Stomach smooth muscle (tissue), 2 donors: ENCODE data around the gene ALG2.

Experiments
- H3K27ac ChIP-seq: one replicate; pipeline ENCODE4 v1.7.0; 2013; ENCODE audit warnings: mild to moderate bottlenecking, low read length, inconsistent platforms
- H3K27me3 ChIP-seq, 2 donors: one replicate each; pipeline ENCODE4 v1.7.0; 2013; ENCODE audit warnings: low read length in 2 of 2; ENCODE audit not compliant: insufficient read depth in 2 of 2, control insufficient read depth in 1 of 2
- H3K36me3 ChIP-seq, 2 donors: one replicate each; pipeline ENCODE4 v1.7.0; 2013; ENCODE audit warnings: low read length in 2 of 2; ENCODE audit not compliant: control insufficient read depth in 2 of 2, insufficient read depth in 2 of 2
- H3K4me1 ChIP-seq: one replicate; pipeline ENCODE4 v1.7.0; 2013; ENCODE audit warnings: low read length; ENCODE audit not compliant: control insufficient read depth, insufficient read depth
- H3K4me3 ChIP-seq, 2 donors: one replicate each; pipeline ENCODE4 v1.7.0; 2013; ENCODE audit warnings: low read length in 2 of 2
- H3K9ac ChIP-seq, 2 donors: one replicate each; pipeline ENCODE4 v1.7.0; 2013; ENCODE audit warnings: low read length in 2 of 2, mild to moderate bottlenecking in 1 of 2
- H3K9me3 ChIP-seq, 2 donors: one replicate each; pipeline ENCODE4 v1.7.0; 2013; ENCODE audit warnings: low read length in 2 of 2; ENCODE audit not compliant: control insufficient read depth in 2 of 2
- donor health status: healthy.
- donor health status: Pancreatic carcinoma.

Gene ALG2, protein sequence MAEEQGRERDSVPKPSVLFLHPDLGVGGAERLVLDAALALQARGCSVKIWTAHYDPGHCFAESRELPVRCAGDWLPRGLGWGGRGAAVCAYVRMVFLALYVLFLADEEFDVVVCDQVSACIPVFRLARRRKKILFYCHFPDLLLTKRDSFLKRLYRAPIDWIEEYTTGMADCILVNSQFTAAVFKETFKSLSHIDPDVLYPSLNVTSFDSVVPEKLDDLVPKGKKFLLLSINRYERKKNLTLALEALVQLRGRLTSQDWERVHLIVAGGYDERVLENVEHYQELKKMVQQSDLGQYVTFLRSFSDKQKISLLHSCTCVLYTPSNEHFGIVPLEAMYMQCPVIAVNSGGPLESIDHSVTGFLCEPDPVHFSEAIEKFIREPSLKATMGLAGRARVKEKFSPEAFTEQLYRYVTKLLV

GRCh38 chr9:99221621-99222415 lies at the start of gene ALG2, which contains the start of gene SEC61B:
Gene ALG2 (minus strand): TSS chr9:99221942. CDS start chr9:99221894, 48 bp downstream.
Gene SEC61B (plus strand): TSS chr9:99222282. CDS start chr9:99222364, 82 bp downstream.
- peak within 1 kb of the TSS; percentile 98 to 99 for H3K4me3 ChIP-seq
- H3K27ac ChIP-seq, result peak within 1 kb of the TSS; percentile 92
- H3K36me3 ChIP-seq, result peaks cover 5 to 16% of the 10 kb centered on the region in 2 donors
- no peaks in the 10 kb centered on the region for H3K9me3 ChIP-seq
- peak within 1 kb of the TSS; percentile 96 to 99 for H3K9ac ChIP-seq
- no peaks in the 10 kb centered on the region for H3K27me3 ChIP-seq
- H3K4me1 ChIP-seq, result peaks cover 22% of the 10 kb centered on the region

GRCh38 chr9:99270491-99270890 lies 48.7 kb upstream of the ALG2 start:
- Histone ChIP-seq H3K27ac (no peak overlapping the region), H3K4me1 (no peaks in the 10 kb centered on the region), H3K9me3 (no peaks in the 10 kb centered on the region), H3K9ac (no peak overlapping the region), H3K36me3 (no peaks in the 10 kb centered on the region), H3K27me3 (no peaks in the 10 kb centered on the region), H3K4me3 (no peak overlapping the region)

DNA sequence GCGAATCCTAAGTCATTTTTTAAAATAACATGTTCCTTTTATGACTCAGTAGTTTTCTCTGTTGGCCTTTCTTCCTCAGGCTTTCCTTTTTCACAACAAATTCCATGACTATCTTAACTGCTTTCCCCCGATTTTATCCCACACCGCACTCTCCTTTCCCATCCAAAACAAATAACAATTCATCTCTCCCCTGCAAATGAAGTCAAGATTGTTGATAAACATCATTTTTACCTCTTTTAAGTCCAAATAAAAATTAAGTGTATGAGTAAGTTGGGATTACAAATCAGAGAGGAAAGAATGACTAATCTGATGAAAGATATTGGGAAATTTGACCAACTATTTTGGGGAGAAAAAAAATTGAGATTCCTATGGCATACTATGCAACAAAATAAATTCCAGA lies 47.7 kb upstream of the ALG2 start:
- Histone ChIP-seq H3K9me3 (no peaks in the 10 kb centered on the region), H3K27me3 (no peaks in the 10 kb centered on the region), H3K27ac (no peak overlapping the region), H3K4me3 (no peak overlapping the region), H3K36me3 (no peaks in the 10 kb centered on the region), H3K9ac (no peak overlapping the region), H3K4me1 (no peaks in the 10 kb centered on the region)

DNA sequence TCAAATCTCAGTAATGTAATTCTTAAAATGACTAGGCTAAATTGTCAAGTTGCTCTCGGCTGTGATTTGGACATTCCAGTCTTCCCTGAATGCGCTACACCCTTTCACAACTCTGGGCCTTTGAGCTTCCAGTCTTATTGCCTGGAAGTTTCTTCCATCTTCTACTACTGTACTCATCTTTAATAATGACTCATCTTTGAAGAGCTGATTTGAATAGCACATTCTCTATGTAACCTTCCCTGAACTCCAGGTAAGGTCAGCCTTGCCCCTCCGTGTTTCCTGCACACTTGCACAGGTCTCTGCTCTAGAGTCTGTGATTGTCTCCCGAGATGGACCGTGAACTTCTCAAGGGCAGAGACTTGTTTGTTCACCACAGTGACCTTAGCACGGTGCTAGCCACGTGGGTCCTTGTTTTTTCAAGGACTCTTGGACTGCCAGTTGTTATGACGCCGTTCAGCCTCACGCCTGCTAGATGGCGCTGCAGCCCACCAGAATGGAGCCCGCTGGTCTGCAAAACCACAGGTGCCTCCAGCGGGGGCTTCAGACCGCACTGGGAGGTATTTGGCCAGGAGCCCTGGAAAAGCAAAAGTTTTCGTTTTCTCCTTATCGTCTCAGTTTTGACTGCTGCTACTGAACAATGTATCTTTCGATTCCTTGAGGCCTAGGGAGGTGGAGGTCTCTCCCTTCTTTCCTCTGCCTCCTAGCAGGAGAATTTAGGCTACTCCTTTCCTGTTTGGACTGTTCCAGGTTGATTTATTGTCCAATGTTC lies 44.7 kb upstream of the ALG2 start:
- H3K9me3 ChIP-seq, result no peaks in the 10 kb centered on the region
- H3K9ac ChIP-seq, result peak overlapping the region in 1 of 2 donors; percentile 21
- H3K4me1 ChIP-seq, result no peaks in the 10 kb centered on the region
- no peak overlapping the region for H3K27ac ChIP-seq
- H3K4me3 ChIP-seq, result peak overlapping the region in 1 of 2 donors; percentile 52
- no peaks in the 10 kb centered on the region for H3K36me3 ChIP-seq
- H3K27me3 ChIP-seq, result no peaks in the 10 kb centered on the region

GRCh38 chr9:99265691-99266090 lies 43.9 kb upstream of the ALG2 start:
- H3K4me3 ChIP-seq, result no peak overlapping the region
- no peaks in the 10 kb centered on the region for H3K36me3 ChIP-seq
- no peak overlapping the region for H3K27ac ChIP-seq
- H3K4me1 ChIP-seq, result no peaks in the 10 kb centered on the region
- no peaks in the 10 kb centered on the region for H3K27me3 ChIP-seq
- H3K9me3 ChIP-seq, result no peaks in the 10 kb centered on the region
- no peak overlapping the region for H3K9ac ChIP-seq

GRCh38 chr9:99264070-99264680 lies 42.4 kb upstream of the ALG2 start:
- peaks cover 8% of the 10 kb centered on the region for H3K4me1 ChIP-seq
- H3K9me3 ChIP-seq, result no peaks in the 10 kb centered on the region
- H3K27me3 ChIP-seq, result no peaks in the 10 kb centered on the region
- no peaks in the 10 kb centered on the region for H3K36me3 ChIP-seq
- no peak overlapping the region for H3K27ac ChIP-seq
- H3K4me3 ChIP-seq, result no peak overlapping the region
- H3K9ac ChIP-seq, result no peak overlapping the region

- H3K36me3 ChIP-seq, result no peaks in the 10 kb centered on the region
Observed at GRCh38 chr9:99262949-99263418, 41.2 kb upstream of the ALG2 start.

GRCh38 chr9:99261923-99262322 lies 40.2 kb upstream of the ALG2 start:
- Histone ChIP-seq H3K27ac (no peak overlapping the region), H3K4me1 (peaks cover 9% of the 10 kb centered on the region), H3K9me3 (no peaks in the 10 kb centered on the region), H3K9ac (no peak overlapping the region), H3K36me3 (no peaks in the 10 kb centered on the region), H3K4me3 (no peak overlapping the region), H3K27me3 (no peaks in the 10 kb centered on the region)

More at GRCh38 chr9:99262949-99263418, 41.2 kb upstream of the ALG2 start:
- Histone ChIP-seq H3K9me3 (no peaks in the 10 kb centered on the region), H3K4me1 (peaks cover 9% of the 10 kb centered on the region), H3K4me3 (no peak overlapping the region), H3K27me3 (no peaks in the 10 kb centered on the region), H3K27ac (no peak overlapping the region), H3K9ac (no peak overlapping the region)

- H3K27me3 ChIP-seq, result no peaks in the 10 kb centered on the region
- H3K36me3 ChIP-seq, result no peaks in the 10 kb centered on the region
- peak overlapping the region; percentile 41 for H3K27ac ChIP-seq
- peaks cover 9% of the 10 kb centered on the region for H3K4me1 ChIP-seq
- H3K9me3 ChIP-seq, result no peaks in the 10 kb centered on the region
- H3K9ac ChIP-seq, result peak overlapping the region; percentile 59 to 72
- H3K4me3 ChIP-seq, result peak overlapping the region; percentile 60 to 76
Observed at GRCh38 chr9:99259231-99259918, 37.6 kb upstream of the ALG2 start.
